Measurements from ENCODE around the gene DUSP2. TPM values are rescaled to one million over a fixed set of nuclear protein-coding genes. Genes with fewer than 3 reads are reported as not detected.

DUSP2 gene
- total RNA-seq, 1 donor: 0.86 TPM

GRCh38 chr2:96130483-96130882 lies 14.8 kb downstream of the DUSP2 start:
- TF ChIP-seq CTCF (IDR thresholded peaks at IDR 0.05; ENCODE audit: insufficient read depth, low read depth, low read length): no peak
- H3K4me3 ChIP-seq (ENCODE audit: low read depth, low read length): no peak overlapping the region
- no peak for DNase-seq (ENCODE audit: low read depth)

- TF ChIP-seq CTCF (IDR thresholded peaks at IDR 0.05; ENCODE audit: insufficient read depth, low read depth, low read length): no peak
- DNase-seq (ENCODE audit: low read depth): no peak
- H3K4me3 ChIP-seq (ENCODE audit: low read depth, low read length): no peak overlapping the region
Observed at GRCh38 chr2:96129528-96130120, 15.6 kb downstream of the DUSP2 start.

- no peak for DNase-seq (ENCODE audit: low read depth)
- H3K4me3 ChIP-seq (ENCODE audit: low read depth, low read length): no peak overlapping the region
- TF ChIP-seq CTCF (IDR thresholded peaks at IDR 0.05; ENCODE audit: insufficient read depth, low read depth, low read length): no peak
Observed at GRCh38 chr2:96128456-96128855, 16.8 kb downstream of the DUSP2 start.

- no peak overlapping the region for H3K4me3 ChIP-seq (ENCODE audit: low read depth, low read length)
- no peak for TF ChIP-seq CTCF (IDR thresholded peaks at IDR 0.05; ENCODE audit: insufficient read depth, low read depth, low read length)
- no peak for DNase-seq (ENCODE audit: low read depth)
Observed at GRCh38 chr2:96124406-96125265, 20.6 kb downstream of the DUSP2 start.

- no peak for TF ChIP-seq CTCF (IDR thresholded peaks at IDR 0.05; ENCODE audit: insufficient read depth, low read depth, low read length)
- H3K4me3 ChIP-seq (ENCODE audit: low read depth, low read length): no peak overlapping the region
- DNase-seq (ENCODE audit: low read depth): no peak
Observed at GRCh38 chr2:96123936-96124335, 21.3 kb downstream of the DUSP2 start.

- TF ChIP-seq CTCF (IDR thresholded peaks at IDR 0.05; ENCODE audit: insufficient read depth, low read depth, low read length): no peak
- no peak for DNase-seq (ENCODE audit: low read depth)
- H3K4me3 ChIP-seq (ENCODE audit: low read depth, low read length): no peak overlapping the region
Observed at GRCh38 chr2:96123290-96123689, 21.9 kb downstream of the DUSP2 start.

Measured in fibroblast of villous mesenchyme (primary cell).